GM12873 (cell line): ENCODE measurements around the gene SMTNL2.

Experiments
- TF ChIP-seq, protein P1 (sequence below): IDR thresholded peaks from 2 replicates; pipeline ENCODE4 v1.5.1; 2012; ENCODE audit warnings: low read depth, mild to moderate bottlenecking, moderate library complexity, low read length, control low read depth; ENCODE audit not compliant: insufficient read depth; ENCODE audit errors: missing control alignments

Gene SMTNL2

DNA sequence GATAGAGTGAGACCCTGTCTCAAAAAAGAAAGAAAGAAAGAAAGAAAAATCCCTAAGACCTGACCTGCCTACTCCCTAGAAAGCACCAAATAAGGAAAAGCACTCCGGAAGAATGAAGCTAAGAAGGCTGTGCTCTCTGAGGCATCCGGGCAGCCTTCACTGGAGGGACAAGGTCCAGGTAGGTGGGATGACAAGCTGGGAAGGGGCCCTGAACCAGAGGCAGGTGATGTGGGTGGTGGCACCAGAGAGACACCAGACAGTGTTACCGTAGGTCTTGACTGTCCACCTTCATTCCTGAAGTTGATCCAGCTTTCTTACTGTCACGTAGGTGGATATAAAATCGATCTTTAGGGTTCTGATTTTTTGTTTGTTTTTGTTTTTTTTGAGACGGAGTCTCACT is 26.3 kb downstream of the SMTNL2 start:
- TF ChIP-seq, protein P1, sequence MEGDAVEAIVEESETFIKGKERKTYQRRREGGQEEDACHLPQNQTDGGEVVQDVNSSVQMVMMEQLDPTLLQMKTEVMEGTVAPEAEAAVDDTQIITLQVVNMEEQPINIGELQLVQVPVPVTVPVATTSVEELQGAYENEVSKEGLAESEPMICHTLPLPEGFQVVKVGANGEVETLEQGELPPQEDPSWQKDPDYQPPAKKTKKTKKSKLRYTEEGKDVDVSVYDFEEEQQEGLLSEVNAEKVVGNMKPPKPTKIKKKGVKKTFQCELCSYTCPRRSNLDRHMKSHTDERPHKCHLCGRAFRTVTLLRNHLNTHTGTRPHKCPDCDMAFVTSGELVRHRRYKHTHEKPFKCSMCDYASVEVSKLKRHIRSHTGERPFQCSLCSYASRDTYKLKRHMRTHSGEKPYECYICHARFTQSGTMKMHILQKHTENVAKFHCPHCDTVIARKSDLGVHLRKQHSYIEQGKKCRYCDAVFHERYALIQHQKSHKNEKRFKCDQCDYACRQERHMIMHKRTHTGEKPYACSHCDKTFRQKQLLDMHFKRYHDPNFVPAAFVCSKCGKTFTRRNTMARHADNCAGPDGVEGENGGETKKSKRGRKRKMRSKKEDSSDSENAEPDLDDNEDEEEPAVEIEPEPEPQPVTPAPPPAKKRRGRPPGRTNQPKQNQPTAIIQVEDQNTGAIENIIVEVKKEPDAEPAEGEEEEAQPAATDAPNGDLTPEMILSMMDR = no peak

DNA sequence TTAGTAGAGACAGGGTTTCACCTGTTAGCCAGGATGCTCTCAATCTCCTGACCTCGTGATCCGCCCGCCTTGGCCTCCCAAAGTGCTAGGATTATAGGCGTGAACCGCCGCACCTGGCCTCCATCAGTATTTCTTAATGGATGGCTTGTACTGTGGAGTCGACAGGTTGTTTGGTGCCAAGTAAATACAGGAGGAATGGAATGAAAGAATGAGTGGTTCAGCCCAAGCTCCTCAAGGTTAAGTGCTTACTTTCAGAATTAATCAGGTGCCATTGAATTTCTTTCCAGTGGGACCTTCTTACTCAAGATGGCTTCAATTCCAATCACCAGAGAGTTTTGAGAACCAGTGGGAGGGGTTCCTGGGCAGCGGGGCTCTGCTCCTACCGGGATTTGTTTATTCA is 32.1 kb downstream of the SMTNL2 start:
- TF ChIP-seq, protein P1 = no peak

DNA sequence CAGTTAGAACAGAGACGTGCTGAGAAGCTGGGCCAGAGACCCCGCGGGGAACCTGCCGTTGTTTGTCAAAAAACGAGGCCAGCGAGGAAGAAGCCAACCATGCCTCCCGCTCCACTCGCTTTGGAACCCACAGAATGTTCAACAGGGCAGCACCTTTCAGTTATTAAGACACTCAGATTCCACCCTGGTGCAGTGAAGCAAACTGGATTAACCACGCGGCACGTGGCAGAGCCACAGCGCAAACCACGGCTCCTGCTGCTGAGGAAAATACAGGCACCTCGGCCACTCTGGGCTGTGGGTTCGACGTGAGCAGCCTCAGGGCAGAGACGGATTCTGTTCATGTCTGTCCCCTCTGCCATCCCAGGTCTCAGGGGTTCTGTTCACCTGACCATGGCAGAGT is 32.8 kb downstream of the SMTNL2 start:
- TF ChIP-seq, protein P1 = no peak

DNA sequence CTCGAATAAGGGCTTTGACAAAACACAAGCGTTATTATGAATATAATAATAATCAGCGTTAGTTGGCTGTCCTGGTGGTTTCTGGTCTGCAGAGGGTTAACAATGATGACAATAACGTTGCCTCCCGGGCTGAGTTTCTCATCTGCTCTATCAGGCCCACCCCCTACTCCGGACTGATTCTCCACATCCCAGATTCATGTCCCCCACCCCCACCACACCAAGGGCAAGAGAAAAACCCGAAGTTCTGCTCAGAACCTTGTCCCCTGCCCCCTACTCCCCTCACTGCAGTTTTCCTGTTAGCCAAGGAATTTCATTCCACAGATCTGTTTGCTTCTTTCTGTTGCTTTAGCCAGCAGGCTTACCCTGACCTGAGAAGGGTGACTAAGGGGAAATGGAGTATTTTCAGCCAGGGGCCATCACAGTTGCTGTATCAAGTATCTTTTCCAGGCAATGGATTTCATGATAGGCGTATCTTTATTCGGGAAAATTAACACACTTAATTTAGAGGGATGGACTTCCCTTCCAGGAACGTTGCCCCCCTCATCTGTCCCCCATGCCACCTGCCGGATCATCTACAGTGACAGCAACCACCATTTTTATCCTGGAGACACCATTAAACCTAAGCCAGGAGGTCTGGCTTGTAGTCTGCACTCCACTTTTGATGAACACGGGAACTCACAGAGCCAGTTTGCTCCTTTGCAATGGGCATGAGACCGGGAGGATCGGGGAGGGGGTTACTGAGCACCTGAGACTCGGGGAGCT is 33.4 kb downstream of the SMTNL2 start:
- TF ChIP-seq, protein P1 = no peak

DNA sequence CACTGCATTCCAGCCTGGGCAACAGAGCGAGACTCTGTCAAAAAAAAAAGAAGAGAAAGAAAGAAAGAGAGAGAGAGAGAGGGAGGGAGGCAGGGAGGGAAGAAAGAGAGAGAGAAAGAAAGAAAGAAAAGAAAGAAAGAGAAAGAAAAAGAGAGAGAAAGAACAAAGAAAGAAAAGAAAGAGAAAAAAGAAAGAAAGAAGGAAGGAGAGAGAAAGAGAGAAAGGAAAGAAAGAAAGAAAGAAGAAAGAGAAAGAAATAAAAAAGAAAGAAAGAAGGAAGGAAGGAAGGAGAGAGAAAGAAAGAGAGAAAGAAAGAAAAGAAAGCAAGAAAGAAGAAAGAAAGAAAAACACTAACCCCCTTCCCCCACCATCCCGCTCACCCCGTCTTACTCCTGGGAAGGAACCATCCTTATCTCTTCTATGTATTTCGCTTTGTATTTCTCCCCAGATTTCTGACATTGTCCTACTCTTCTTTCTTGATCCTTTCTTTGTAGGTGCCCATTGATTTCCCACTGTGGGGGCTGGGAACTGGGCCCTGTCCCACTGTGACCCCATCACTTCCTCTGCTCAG is 36.3 kb downstream of the SMTNL2 start:
- TF ChIP-seq, protein P1 = no peak

DNA sequence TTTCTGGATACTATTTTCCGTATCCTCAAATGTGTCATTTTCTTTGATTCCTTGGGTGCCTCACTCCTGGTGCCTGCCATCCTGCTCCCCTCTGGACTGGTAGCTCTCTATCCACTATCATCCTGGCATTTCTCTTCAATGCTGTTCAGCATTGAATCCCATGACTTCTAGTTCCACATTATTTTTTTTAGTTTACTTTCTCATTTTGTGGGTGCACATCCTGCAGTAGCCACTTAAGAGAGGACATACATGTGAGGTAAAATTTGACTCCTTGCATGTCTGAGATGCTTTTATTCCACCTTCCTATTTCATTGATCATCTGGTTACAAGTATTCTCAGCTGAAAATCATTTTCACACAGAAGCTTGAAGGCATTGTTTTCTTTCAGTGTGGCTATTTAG is 38.0 kb downstream of the SMTNL2 start:
- TF ChIP-seq, protein P1 = no peak

DNA sequence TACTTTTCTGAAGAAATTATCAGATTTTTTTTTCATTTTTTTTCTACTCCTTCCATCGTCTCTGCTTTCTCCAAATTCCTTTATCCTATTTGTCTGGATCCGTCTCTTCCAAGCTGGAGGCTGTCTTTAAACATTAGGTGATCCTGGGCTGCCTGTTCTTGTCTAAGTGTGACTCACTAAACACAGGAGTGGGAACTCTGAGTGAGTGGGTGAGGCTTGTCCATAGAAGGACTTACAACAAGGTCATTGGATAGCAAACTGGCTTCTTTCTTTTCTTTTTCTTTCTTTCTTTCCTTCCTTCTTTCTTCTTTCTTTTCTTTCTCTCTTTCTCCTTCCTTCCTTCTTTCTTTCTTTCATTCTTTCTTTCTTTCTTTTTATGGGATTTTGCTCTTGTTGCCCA is 38.9 kb downstream of the SMTNL2 start:
- TF ChIP-seq, protein P1 = no peak
